ENCODE results near the gene FIGN.

Gene FIGN

DNA sequence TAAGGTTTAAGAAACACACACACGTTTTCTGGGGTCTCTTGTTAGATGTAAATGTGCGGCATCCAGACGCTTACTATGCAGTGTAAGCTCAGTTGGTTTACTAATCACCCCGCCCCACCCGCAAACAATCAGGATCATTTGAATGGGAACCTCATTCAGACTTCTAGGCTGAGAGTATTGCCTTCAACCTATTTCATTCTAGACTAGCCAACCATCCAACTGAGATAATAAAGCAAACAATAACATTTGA is 1.3 kb upstream of the FIGN start:
- no peak for DNase-seq (ENCODE audit: low read depth)

- DNase-seq (ENCODE audit: low read depth): no peak
These were observed 803 bp upstream of the FIGN start for GRCh38 chr2:163736433-163737189.

DNA sequence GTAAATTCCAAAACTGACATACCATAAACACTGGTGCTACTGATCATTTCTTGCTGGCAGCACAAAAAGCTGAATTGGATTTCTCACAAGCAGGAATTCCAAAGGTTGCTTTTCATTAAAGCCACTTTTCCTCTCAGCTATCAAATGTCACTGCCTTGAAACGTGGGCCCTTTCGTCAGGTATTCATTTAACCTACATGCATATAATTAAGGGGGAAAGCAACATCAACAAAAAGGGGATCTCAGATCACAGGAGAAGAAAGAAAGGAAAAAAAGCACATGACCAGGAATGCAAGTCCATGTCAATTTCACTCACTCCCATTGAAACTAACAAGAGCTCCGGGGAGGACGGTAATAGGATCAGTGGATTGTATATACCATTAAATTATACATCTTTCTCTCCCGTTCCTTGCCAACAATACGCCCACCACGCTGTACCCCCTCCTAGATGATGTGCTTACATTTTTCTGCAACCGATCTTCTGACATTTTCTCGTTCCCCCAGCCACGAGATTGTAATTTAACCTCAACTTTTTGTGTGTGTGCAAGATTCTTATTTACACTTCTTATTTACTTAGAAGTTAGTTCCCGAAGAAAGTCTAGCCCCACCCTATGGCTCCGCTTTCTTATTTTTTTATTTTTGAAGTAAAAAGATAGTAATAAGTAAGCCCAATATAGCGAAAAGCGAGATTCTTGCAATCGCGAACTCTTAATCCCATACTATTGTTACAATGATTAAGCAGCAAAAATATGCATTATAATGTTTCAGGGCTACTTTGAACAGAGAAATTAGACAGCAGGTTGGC is 725 bp downstream of the FIGN start:
- DNase-seq (ENCODE audit: low read depth): no peak

GRCh38 chr2:163734401-163734800 is 1.4 kb downstream of the FIGN start:
- DNase-seq (ENCODE audit: low read depth): no peak

DNA sequence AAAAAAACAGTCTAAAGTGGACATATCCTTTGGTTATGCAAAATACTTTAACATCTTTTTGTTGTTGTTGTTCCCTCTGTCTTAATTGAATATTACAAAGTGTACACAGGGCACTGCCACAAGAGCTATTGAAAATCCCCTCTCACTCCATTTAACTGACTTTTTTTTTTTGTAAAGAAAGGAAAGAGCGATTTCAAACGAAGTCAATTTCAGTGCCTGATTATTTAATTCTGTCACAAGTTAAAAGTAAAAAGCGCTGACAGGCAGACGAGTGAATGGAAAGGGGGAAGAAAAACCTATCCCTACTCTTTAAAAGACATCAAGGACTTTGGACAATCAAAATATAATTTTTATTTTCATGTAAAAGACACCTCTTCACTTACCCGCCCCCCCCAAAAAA is 1.9 kb downstream of the FIGN start:
- no peak for DNase-seq (ENCODE audit: low read depth)

- no peak for DNase-seq (ENCODE audit: low read depth)
These were observed 2.4 kb downstream of the FIGN start for GRCh38 chr2:163733301-163733938.

GRCh38 chr2:163732727-163733126 is 3.1 kb downstream of the FIGN start:
- DNase-seq (ENCODE audit: low read depth): no peak

GRCh38 chr2:163731735-163732134 is 4.1 kb downstream of the FIGN start:
- no peak for DNase-seq (ENCODE audit: low read depth)

- DNase-seq (ENCODE audit: low read depth): no peak
These were observed 5.3 kb downstream of the FIGN start for GRCh38 chr2:163730556-163730955.

DNA sequence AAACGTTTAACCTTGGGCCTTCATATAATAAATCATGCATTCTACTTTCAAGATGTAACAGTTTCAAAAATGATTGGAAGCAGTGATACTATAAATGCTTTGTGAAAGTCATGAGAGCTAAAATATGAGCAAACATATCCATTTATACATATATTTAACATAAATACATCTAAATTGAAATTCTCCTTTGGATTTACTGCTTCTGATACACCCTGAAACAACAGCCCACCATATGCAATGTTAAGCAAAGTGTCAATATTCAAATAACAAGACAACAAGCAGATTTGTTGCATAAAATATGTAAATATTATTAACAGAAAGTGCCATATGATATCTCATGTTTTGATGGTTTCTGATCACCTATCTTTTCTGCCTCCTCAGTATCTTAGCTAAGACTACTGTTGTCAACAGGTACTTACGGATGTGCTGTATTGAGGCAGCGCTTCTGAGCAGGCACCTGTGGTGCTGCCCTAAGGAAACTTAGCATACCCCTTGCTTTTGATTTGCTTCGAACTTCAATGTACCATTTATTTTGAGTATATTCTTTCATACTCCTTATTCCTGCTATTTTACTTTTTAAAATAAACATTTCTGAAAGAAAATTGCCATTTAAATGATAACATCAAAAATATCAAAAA is 6.1 kb downstream of the FIGN start:
- DNase-seq (ENCODE audit: low read depth): no peak

DNA sequence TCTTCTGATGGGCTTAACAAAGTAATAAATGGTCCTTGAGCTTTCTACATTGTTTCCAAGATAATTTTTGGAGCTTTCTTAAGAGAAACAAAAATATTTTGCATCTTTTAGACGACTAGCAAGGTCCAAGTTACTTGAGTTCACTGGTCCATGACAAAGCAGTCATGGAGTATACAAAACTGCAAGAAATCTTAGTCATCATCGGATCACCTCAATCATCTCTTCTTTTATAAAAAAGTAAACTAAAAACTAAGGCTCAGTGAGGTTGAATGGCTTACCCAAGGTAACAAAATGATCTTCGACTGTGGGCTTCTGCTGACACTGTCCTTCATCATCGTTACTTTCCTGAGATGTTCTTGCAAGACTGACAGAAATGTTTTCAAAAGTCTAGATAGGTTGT is 11.9 kb downstream of the FIGN start:
- DNase-seq (ENCODE audit: low read depth): no peak

DNA sequence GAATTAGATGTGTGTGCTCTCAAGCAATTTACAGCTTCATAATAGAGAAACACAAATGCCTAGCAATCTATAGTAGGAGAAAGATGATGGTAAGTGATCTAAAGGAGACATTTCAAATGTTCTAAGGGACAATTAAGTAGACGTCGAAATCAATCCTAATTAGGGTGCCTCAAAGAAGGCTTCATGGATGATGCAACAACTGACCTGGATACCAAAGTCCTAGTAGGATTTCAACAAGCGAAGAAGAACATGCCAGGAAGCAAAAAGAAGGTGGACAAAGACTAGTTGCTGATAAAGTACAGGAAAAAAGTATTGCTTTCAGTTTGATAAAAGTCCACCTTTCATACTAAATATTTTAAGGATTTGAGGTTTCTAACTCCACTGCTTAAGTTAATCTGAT is 12.5 kb downstream of the FIGN start:
- no peak for DNase-seq (ENCODE audit: low read depth)

- DNase-seq (ENCODE audit: low read depth): no peak
These were observed 16.5 kb downstream of the FIGN start for GRCh38 chr2:163719331-163719730.

- DNase-seq (ENCODE audit: low read depth): no peak
These were observed 17.7 kb downstream of the FIGN start for GRCh38 chr2:163717993-163718680.

- no peak for DNase-seq (ENCODE audit: low read depth)
These were observed 18.3 kb downstream of the FIGN start for GRCh38 chr2:163717515-163717914.

DNA sequence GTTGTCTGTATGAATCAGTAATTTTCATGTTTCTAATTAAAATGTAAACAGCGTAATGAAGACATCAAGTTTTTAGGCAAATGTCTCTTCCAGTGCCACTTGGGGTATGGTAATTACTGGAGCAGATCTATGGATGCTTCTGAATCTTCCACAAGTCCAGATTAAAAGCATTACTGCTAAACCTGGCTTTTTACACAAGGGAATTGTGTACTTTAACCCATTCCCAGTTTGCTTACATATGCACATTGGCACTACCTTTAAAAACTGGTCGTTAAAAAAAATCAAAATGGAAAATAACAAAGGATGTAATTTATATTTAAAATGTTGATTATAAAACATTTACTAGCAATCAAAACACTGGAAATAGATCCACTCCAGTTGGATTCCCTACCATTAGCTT is 19.7 kb downstream of the FIGN start:
- no peak for DNase-seq (ENCODE audit: low read depth)

- DNase-seq (ENCODE audit: low read depth): no peak
These were observed 20.1 kb downstream of the FIGN start for GRCh38 chr2:163715668-163716067.

DNA sequence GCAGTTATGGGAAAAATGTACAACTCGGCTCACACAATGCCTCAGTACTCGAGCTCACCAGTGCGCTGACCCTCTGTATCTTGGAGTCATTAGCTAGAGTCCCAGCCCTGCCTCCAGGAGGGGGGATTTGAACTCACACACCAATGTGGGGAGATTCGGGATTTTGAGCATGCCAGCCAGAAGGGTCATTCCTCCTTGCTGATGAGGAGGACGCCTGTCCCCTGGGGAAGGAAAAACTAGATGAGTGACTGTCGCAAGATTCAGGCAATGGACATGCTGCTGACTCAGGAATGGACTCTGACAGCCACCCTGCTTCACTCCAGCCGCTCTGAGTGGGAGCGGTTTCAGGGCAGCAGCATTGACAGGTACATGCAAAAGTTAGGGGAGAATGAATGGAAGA is 20.6 kb downstream of the FIGN start:
- DNase-seq (ENCODE audit: low read depth): no peak

DNA sequence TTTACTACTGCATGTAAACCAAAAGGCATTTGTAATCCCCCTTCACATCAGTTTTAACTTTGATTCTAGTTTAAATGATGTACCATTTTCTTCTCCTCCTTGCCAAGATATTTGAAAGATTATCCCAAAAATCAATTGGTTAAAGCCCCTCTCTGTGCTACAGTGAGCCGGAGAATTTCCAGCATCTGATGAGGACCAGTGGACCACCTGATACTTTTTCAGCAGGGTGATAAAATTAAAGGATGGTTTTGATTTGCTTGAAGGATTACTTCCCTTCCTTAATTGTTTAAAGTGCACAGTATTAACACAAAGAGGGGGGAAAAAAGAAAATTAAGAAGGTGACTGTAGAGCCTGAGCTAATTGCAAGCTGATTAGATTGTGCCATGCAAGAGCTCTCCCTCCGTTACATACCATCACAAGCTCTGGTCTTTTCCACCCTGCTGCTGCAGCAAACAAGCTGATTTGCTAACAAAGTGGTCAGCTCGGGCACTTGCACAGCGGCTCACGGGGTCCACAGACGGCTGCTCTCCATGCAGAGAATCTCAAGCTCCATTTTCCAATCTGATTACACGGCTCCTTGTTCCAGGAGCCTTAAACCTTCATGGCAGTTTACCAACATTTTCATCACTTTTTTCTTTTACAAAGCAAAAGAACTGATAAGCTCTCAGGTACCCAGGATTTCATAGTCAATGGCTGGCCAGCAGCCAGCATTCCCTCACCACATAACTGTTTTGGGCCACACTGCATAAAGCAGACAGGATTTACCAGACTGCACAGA is 22.1 kb downstream of the FIGN start:
- no peak for DNase-seq (ENCODE audit: low read depth)

DNA sequence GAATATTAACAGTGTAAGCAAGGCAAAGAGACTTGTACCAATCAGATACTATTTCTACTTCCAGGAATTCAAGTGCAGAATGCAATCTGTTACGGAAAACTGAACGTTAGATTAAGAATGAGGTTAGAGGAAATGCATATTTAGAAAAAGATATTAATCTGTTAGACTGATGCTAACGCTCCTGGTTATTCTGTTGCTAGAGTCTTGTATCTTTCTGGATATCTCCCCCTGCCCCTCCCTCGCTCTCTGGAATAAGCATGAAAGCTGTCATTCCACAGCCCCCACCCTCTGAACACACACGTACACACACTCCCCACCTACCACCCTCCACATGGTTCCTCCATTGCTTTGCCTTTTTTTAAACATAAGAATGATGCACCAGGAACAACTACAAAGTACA is 24.1 kb downstream of the FIGN start:
- DNase-seq (ENCODE audit: low read depth): no peak

DNA sequence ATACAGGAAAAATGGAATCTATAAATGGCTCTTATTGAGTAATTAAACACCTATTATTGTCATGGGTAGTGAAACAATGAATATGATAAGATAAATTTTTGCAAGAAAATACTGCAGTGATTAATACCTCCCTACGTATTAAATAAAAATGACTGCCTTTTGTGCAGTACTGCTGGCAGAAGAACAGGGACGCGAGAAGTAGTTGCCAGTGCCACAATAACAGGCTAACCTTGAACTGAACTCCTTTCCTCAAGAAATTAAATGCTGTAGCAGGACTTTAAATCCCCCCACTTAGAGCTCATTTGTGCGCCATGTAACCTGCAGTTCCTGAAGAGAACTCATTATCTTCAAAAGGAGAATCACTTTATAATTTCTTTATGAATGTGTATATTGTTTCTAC is 24.6 kb downstream of the FIGN start:
- DNase-seq (ENCODE audit: low read depth): no peak

DNA sequence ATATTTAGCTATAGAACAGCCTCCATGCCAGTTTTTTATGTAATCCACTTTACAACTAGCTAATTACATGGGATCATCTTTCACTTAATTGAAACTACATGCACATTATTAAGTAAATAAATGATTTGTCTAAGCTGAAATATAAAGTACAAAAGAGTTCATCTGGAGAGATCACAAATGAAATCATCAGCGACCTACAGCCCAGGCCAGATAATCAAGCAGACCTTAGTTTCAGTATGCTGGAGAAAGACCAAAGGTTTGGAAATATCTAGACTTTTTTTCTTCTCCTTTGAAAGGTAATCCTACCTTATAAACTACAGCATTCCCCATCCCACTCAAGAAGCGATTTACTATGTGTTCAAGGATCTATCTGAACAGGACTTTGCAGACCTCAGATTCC is 26.5 kb downstream of the FIGN start:
- no peak for DNase-seq (ENCODE audit: low read depth)

All from stimulated activated CD8-positive, alpha-beta memory T cell treated with anti-CD3 and anti-CD28 coated beads, Interleukin-15, amount 100 ng/mL, for 1 hour (primary cell).